HEK293 (cell line): ENCODE measurements around the gene CLSTN1.

Experiments
- CTCF ChIA-PET: fragments of 350-600 bp; formaldehyde crosslinking; extraction: SDS; loops from one replicate; lab custom pipeline; 2021; ENCODE audit warnings: antibody characterized with exemption; lab: Yijun Ruan, JAX
- POLR2A ChIA-PET: fragments of 300-600 bp; formaldehyde crosslinking; extraction: SDS; loops from one replicate; lab custom pipeline; 2020; ENCODE audit warnings: antibody characterized with exemption, inconsistent platforms; lab: Yijun Ruan, JAX
- H3K27ac ChIP-seq: fragments of 200-500 bp; sonication (Bioruptor generic); 2 replicates; pipeline ENCODE4 v1.5.1; 2014; ENCODE audit warnings: low read depth, low read length, control low read depth, inconsistent platforms; ENCODE audit errors: extremely low read depth
- H3K36me3 ChIP-seq, 2 experiments: fragments of 200-500 bp in 1 of 2; sonication (Bioruptor generic) in 1 of 2; 1 replicate in 1 of 2; 2 replicates in 1 of 2; pipeline ENCODE4 v1.5.1; 2014 to 2017; ENCODE audit warnings: inconsistent platforms in 2 of 2, low read length in 2 of 2; ENCODE audit not compliant: control insufficient read depth in 2 of 2, insufficient read depth in 1 of 2
- H3K4me1 ChIP-seq: fragments of 200-500 bp; sonication (Bioruptor generic); 2 replicates; pipeline ENCODE4 v1.5.1; 2014; ENCODE audit warnings: mild to moderate bottlenecking, low read length, inconsistent platforms; ENCODE audit not compliant: control insufficient read depth, insufficient read depth
- H3K4me3 ChIP-seq: 2 replicates; pipeline ENCODE4 v1.5.1; 2011; ENCODE audit warnings: low read depth, mild to moderate bottlenecking, control low read depth, low read length, moderate library complexity
- H3K9me3 ChIP-seq: fragments of 200-500 bp; sonication (Bioruptor generic); 2 replicates; pipeline ENCODE4 v1.5.1; 2014; ENCODE audit warnings: low read depth, low read length, inconsistent platforms; ENCODE audit not compliant: control insufficient read depth, insufficient read depth
- GLIS1 ChIP-seq: fragments of 450-650 bp; formaldehyde crosslinking; IDR thresholded peaks from 2 replicates; pipeline ENCODE4 v1.5.1; 2016; ENCODE audit warnings: missing biosample characterization, missing genetic modification characterization
- IKZF3 ChIP-seq: fragments of 450-650 bp; IDR thresholded peaks from 2 replicates; pipeline ENCODE4 v1.5.0; 2018; ENCODE audit warnings: missing biosample characterization, mild to moderate bottlenecking, missing genetic modification characterization, moderate library complexity
- KLF1 ChIP-seq: fragments of 450-650 bp; formaldehyde crosslinking; IDR thresholded peaks from 2 replicates; pipeline ENCODE4 v1.5.1; 2016; ENCODE audit warnings: missing biosample characterization, missing genetic modification characterization
- MYNN ChIP-seq: fragments of 450-650 bp; formaldehyde crosslinking; IDR thresholded peaks from 2 replicates; pipeline ENCODE4 v1.5.1; 2016; ENCODE audit warnings: missing biosample characterization, missing genetic modification characterization, borderline replicate concordance
- MZF1 ChIP-seq: fragments of 450-650 bp; formaldehyde crosslinking; IDR thresholded peaks from 2 replicates; pipeline ENCODE4 v1.5.1; 2017; ENCODE audit warnings: missing biosample characterization, missing genetic modification characterization, borderline replicate concordance
- OVOL3 ChIP-seq: fragments of 450-650 bp; formaldehyde crosslinking; IDR thresholded peaks from 2 replicates; pipeline ENCODE4 v1.5.1; 2016; ENCODE audit warnings: missing biosample characterization, missing genetic modification characterization
- SCRT1 ChIP-seq: fragments of 450-650 bp; formaldehyde crosslinking; IDR thresholded peaks from 2 replicates; pipeline ENCODE4 v1.5.1; 2016; ENCODE audit warnings: missing biosample characterization, missing genetic modification characterization, borderline replicate concordance
- SCRT2 ChIP-seq: fragments of 450-650 bp; formaldehyde crosslinking; IDR thresholded peaks from 2 replicates; pipeline ENCODE4 v1.5.1; 2016; ENCODE audit warnings: missing biosample characterization, missing genetic modification characterization
- SETDB1 ChIP-seq: IDR thresholded peaks from one replicate; pipeline ENCODE4 v1.6.1; 2017; ENCODE audit warnings: mild to moderate bottlenecking, low read length, moderate library complexity, mixed read lengths; ENCODE audit not compliant: insufficient read length
- SP7 ChIP-seq: fragments of 450-650 bp; formaldehyde crosslinking; IDR thresholded peaks from 2 replicates; pipeline ENCODE4 v1.5.1; 2016; ENCODE audit warnings: missing biosample characterization, missing genetic modification characterization
- TRIM28 ChIP-seq: IDR thresholded peaks from 2 replicates; pipeline ENCODE4 v1.6.1; 2011; ENCODE audit warnings: low read length, control low read depth, borderline replicate concordance
- ZNF19 ChIP-seq: fragments of 450-650 bp; formaldehyde crosslinking; IDR thresholded peaks from 2 replicates; pipeline ENCODE4; 2016; ENCODE audit warnings: missing biosample characterization, missing genetic modification characterization, low read depth
- ZNF24 ChIP-seq: fragments of 450-650 bp; formaldehyde crosslinking; IDR thresholded peaks from 2 replicates; pipeline ENCODE4 v1.5.1; 2016; ENCODE audit warnings: missing biosample characterization, missing genetic modification characterization
- ZNF423 ChIP-seq: fragments of 450-650 bp; formaldehyde crosslinking; IDR thresholded peaks from 2 replicates; pipeline ENCODE4 v1.5.1; 2016; ENCODE audit warnings: missing biosample characterization, missing genetic modification characterization
- ZNF561 ChIP-seq: fragments of 450-650 bp; IDR thresholded peaks from 2 replicates; pipeline ENCODE4 v1.5.1; 2018; ENCODE audit warnings: missing biosample characterization, missing genetic modification characterization, borderline replicate concordance
- ZNF600 ChIP-seq: fragments of 450-650 bp; formaldehyde crosslinking; IDR thresholded peaks from 2 replicates; pipeline ENCODE4 v1.5.1; 2016; ENCODE audit warnings: missing biosample characterization, missing genetic modification characterization
- ZNF621 ChIP-seq: fragments of 450-650 bp; formaldehyde crosslinking; IDR thresholded peaks from 2 replicates; pipeline ENCODE4 v1.5.1; 2017; ENCODE audit warnings: missing biosample characterization, missing genetic modification characterization
- ZNF843 ChIP-seq: fragments of 450-650 bp; formaldehyde crosslinking; IDR thresholded peaks from 2 replicates; pipeline ENCODE4 v1.5.1; 2016; ENCODE audit warnings: missing biosample characterization, missing genetic modification characterization
- ZXDB ChIP-seq: fragments of 450-650 bp; formaldehyde crosslinking; IDR thresholded peaks from 2 replicates; pipeline ENCODE4 v1.5.1; 2016; ENCODE audit warnings: missing biosample characterization, missing genetic modification characterization
- TF ChIP-seq, protein P1 (sequence below): fragments of 450-650 bp; formaldehyde crosslinking; IDR thresholded peaks from 2 replicates; pipeline ENCODE4 v1.5.1; 2016; ENCODE audit warnings: missing biosample characterization, missing genetic modification characterization
- TF ChIP-seq, protein P2 (sequence below): IDR thresholded peaks from 2 replicates; pipeline ENCODE4 v1.6.1; 2011; ENCODE audit warnings: mild to moderate bottlenecking, low read depth, low read length, borderline replicate concordance
- TF ChIP-seq, protein P3 (sequence below): fragments of 450-650 bp; formaldehyde crosslinking; IDR thresholded peaks from 2 replicates; pipeline ENCODE4 v1.5.1; 2016; ENCODE audit warnings: missing biosample characterization, missing genetic modification characterization
- TF ChIP-seq, protein P4 (sequence below): fragments of 450-650 bp; formaldehyde crosslinking; IDR thresholded peaks from 2 replicates; pipeline ENCODE4 v1.5.1; 2016; ENCODE audit warnings: missing biosample characterization, missing genetic modification characterization

The CLSTN1 gene

DNA sequence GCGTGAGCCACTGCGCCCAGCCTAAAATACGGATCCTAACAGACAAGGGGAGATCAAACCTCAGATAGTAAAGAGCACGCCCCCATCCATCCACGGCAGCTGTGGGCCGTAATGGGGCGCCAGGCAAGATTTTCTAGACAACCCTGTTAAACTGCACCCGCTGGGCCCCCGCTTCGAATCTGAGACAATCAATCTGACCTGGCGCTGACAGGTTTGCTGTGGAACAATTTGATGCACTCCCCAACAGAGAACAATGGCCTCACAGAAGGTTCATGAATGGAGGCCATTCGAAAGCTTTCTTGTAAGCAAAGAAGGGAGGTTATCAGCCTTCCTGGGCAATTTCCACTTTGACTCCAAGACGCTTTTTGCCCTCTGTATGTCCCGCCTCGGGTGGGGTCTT lies 30.5 kb downstream of the CLSTN1 start:
- TF ChIP-seq KLF1 (0 out of 2 replicates have a peak, but pooled peaks have one; percentile 26), ZNF621 (tag by site-specific recombination) (no peak)
- ChIA-PET POLR2A (interaction anchor here (0.6 kb wide), 1 partner anchor 35 kb away, joined by 3 read pairs; no protein-coding TSS in a partner anchor), CTCF (interaction anchor here (0.8 to 2.4 kb wide), 7 partner anchors 9 to 165 kb away, joined by 3 to 14 read pairs (median 4); no protein-coding TSS in a partner anchor)
- Histone ChIP-seq H3K9me3 (no peaks in the 10 kb centered on the region), H3K4me3 (no peak overlapping the region), H3K4me1 (peaks cover 10% of the 10 kb centered on the region), H3K36me3 (no peaks in the 10 kb centered on the region), H3K27ac (no peak overlapping the region)

DNA sequence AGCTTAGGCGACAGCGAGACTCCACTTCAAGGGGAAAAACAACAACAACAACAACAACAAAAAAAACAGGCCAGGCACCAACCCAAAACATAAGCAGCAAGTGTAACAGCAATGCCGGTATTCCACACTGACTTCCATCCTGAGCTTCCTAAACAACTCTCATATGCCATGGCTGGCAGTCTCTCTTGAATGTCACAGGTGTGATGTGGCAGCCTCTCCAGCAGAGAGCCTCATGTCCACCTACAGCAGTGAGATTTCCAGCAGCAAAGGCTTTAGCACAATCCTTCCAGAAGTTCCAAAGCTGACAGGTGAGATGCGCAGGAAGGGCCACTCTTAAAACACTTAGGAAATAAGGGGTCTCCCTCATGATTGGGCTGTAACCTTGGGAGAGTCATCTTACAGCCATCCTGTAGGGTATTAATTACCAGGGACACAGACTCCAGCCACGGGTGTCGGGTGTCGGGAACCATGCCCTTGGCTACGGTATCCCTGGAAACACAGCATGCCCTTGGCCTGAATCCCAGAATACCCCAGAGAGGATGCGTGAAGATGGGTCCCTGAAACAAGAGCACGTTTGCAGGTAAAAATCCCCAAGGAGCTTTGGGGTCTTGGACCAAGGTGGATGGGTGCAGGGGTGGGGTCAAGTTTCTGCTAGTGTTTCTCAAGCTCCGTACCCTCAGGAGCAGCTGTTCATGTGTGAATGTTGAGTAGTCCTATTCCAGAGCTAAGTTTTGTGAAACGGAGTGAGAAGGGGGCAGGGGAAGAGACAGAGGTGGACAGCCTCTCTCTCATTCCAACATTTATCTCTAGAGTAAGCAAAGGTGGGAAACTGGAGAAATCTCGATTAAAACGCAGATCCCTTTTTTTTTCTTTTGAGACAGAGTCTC lies 31.4 kb downstream of the CLSTN1 start:
- H3K4me3 ChIP-seq, result no peak overlapping the region
- ChIA-PET POLR2A (interaction anchor here (0.6 kb wide), 2 partner anchors 36 to 901 kb away, joined by 3 to 5 read pairs; no protein-coding TSS in a partner anchor), CTCF (interaction anchor here (0.6 to 2.1 kb wide), 14 partner anchors 10 to 233 kb away, joined by 3 to 11 read pairs (median 3); no protein-coding TSS in a partner anchor)
- H3K4me1 ChIP-seq, result peaks cover 8% of the 10 kb centered on the region
- H3K9me3 ChIP-seq, result no peaks in the 10 kb centered on the region
- H3K27ac ChIP-seq, result no peak overlapping the region
- no peaks in the 10 kb centered on the region for H3K36me3 ChIP-seq
- TF ChIP-seq GLIS1 (tag by site-specific recombination) (peak; percentile 43; the same call in 1 of the 2 replicates), SP7 (tag by site-specific recombination) (peak; percentile 87), ZNF24 (tag by site-specific recombination) (peak; percentile 55; the same call in 1 of the 2 replicates), OVOL3 (no peak), MZF1 (tag by site-specific recombination) (0 out of 2 replicates have a peak, but pooled peaks have one; percentile 17), MYNN (tag by site-specific recombination) (peak; percentile 89), IKZF3 (tag by site-specific recombination) (peak; percentile 76), ZNF19 (tag by site-specific recombination) (no peak), ZXDB (tag by site-specific recombination) (peak; percentile 75), TRIM28 (peak; percentile 69; the same call in 1 of the 2 replicates), SCRT1 (tag by site-specific recombination) (peak; percentile 19; the same call in 1 of the 2 replicates), ZNF843 (tag by site-specific recombination) (peak; percentile 33; the same call in 1 of the 2 replicates), ZNF600 (peak; percentile 73), ZNF423 (tag by site-specific recombination) (no peak), SCRT2 (tag by site-specific recombination) (peak; percentile 73), SETDB1 (no peak), ZNF561 (tag by site-specific recombination) (peak; percentile 51; the same call in 1 of the 2 replicates)
- TF ChIP-seq, protein P1, sequence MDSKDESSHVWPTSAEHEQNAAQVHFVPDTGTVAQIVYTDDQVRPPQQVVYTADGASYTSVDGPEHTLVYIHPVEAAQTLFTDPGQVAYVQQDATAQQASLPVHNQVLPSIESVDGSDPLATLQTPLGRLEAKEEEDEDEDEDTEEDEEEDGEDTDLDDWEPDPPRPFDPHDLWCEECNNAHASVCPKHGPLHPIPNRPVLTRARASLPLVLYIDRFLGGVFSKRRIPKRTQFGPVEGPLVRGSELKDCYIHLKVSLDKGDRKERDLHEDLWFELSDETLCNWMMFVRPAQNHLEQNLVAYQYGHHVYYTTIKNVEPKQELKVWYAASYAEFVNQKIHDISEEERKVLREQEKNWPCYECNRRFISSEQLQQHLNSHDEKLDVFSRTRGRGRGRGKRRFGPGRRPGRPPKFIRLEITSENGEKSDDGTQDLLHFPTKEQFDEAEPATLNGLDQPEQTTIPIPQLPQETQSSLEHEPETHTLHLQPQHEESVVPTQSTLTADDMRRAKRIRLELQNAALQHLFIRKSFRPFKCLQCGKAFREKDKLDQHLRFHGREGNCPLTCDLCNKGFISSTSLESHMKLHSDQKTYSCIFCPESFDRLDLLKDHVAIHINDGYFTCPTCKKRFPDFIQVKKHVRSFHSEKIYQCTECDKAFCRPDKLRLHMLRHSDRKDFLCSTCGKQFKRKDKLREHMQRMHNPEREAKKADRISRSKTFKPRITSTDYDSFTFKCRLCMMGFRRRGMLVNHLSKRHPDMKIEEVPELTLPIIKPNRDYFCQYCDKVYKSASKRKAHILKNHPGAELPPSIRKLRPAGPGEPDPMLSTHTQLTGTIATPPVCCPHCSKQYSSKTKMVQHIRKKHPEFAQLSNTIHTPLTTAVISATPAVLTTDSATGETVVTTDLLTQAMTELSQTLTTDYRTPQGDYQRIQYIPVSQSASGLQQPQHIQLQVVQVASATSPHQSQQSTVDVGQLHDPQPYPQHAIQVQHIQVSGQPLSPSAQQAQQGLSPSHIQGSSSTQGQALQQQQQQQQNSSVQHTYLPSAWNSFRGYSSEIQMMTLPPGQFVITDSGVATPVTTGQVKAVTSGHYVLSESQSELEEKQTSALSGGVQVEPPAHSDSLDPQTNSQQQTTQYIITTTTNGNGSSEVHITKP (tag by site-specific recombination), result peak; percentile 62; the same call in 1 of the 2 replicates
- TF ChIP-seq, protein P2, sequence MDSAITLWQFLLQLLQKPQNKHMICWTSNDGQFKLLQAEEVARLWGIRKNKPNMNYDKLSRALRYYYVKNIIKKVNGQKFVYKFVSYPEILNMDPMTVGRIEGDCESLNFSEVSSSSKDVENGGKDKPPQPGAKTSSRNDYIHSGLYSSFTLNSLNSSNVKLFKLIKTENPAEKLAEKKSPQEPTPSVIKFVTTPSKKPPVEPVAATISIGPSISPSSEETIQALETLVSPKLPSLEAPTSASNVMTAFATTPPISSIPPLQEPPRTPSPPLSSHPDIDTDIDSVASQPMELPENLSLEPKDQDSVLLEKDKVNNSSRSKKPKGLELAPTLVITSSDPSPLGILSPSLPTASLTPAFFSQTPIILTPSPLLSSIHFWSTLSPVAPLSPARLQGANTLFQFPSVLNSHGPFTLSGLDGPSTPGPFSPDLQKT, result no peak
- TF ChIP-seq, protein P3, sequence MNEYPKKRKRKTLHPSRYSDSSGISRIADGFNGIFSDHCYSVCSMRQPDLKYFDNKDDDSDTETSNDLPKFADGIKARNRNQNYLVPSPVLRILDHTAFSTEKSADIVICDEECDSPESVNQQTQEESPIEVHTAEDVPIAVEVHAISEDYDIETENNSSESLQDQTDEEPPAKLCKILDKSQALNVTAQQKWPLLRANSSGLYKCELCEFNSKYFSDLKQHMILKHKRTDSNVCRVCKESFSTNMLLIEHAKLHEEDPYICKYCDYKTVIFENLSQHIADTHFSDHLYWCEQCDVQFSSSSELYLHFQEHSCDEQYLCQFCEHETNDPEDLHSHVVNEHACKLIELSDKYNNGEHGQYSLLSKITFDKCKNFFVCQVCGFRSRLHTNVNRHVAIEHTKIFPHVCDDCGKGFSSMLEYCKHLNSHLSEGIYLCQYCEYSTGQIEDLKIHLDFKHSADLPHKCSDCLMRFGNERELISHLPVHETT (tag by site-specific recombination), result 0 out of 2 replicates have a peak, but pooled peaks have one; percentile 17
- TF ChIP-seq, protein P4, sequence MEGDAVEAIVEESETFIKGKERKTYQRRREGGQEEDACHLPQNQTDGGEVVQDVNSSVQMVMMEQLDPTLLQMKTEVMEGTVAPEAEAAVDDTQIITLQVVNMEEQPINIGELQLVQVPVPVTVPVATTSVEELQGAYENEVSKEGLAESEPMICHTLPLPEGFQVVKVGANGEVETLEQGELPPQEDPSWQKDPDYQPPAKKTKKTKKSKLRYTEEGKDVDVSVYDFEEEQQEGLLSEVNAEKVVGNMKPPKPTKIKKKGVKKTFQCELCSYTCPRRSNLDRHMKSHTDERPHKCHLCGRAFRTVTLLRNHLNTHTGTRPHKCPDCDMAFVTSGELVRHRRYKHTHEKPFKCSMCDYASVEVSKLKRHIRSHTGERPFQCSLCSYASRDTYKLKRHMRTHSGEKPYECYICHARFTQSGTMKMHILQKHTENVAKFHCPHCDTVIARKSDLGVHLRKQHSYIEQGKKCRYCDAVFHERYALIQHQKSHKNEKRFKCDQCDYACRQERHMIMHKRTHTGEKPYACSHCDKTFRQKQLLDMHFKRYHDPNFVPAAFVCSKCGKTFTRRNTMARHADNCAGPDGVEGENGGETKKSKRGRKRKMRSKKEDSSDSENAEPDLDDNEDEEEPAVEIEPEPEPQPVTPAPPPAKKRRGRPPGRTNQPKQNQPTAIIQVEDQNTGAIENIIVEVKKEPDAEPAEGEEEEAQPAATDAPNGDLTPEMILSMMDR, result peak; percentile 37
